Erythroblast (primary cell): ENCODE data around the gene CAVIN1.

Experiments used
- DNase-seq, 2 experiments: peaks; one replicate each; lab custom pipeline; 2025; lab: John Stamatoyannopoulos, UW
- GATA1 ChIP-seq: IDR thresholded peaks from 2 replicates; pipeline ENCODE4 v1.6.1; 2011; ENCODE audit warnings: low read depth, mild to moderate bottlenecking, control low read depth, low read length, moderate library complexity
- POLR2A ChIP-seq: IDR thresholded peaks from 2 replicates; pipeline ENCODE4 v1.6.1; 2011; ENCODE audit warnings: mild to moderate bottlenecking, low read length

The CAVIN1 gene

GRCh38 chr17:42414704-42415409 lies 8.2 kb downstream of the CAVIN1 start:
- no peak for DNase-seq
- TF ChIP-seq GATA1 (no peak), POLR2A (no peak)

GRCh38 chr17:42413464-42414040 lies 9.5 kb downstream of the CAVIN1 start:
- TF ChIP-seq POLR2A (no peak), GATA1 (no peak)
- no peak for DNase-seq

DNA sequence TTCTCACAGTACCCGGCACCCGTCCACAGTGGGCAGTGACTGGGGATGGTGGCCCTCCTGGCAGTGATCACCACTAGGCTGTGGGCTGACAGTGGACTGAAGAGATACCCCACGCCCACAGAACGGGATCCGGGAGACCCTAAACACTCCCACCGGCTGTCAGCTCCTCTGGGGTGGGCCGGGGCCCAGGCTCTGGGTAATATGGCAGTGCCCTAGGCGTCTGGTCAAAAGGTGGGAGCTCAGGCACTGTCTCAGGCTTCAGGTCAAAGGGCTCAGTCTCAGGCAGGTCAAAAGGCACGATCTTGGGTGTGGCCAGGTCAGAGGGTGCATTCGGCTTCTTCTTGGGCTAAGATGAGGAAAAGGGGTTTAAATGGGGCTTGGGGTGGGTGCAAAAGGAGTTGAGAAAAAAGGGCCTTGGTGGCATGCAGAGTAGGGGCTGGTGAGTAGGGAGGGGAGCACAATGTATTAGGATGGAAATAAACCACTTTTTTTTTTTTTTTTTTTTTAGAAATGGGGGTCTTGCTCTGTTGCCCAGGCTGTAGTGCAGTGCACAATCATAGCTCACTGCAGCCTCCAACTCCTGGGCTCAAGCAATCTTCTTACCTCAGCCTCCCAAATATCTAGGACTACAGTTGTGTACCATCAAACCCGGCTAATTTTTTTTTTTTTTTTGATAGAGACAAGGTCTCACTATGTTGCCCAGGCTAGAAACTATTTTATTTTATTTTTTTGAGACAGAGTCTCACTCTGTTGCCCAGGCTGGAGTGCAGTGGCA lies 11.0 kb downstream of the CAVIN1 start:
- no peak for DNase-seq
- TF ChIP-seq POLR2A (no peak), GATA1 (no peak)

DNA sequence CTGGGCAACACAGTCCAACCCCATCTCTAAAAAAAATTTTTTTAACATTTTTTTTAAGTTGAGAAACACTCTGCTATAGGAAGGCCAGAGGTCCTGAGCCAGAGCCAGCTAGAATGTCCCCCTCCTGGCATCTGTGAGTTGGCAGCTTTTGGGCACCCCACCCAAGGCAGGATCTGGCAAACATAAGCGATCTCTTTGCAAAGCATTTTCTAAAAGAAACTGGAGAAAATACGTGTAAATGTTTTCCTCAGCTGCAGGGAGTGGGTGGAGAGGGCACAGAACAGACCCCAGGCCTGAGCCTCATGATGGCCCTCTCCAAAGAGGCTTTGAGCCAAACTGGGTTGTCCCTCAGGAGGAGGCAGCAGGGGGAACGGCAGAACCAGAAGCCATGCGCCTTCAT lies 11.7 kb downstream of the CAVIN1 start:
- TF ChIP-seq GATA1 (no peak), POLR2A (no peak)

DNA sequence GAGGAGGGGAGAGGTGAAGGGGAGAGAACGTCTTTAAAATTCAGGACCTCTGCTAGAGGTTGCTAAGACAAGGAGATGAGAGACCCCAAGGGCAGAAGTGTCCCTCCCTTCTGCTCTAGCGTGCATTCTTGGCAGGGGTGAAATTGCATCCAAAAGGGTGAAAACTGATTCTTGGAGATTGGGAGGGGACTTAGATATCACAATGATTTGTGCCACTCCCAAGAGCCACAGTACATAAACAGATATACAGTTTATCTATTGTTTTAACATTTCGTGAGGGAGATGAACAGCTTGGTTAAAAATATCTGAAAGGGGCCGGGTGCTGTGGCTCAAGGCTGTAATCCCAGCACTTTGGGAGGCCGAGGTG lies 12.8 kb downstream of the CAVIN1 start:
- TF ChIP-seq POLR2A (no peak), GATA1 (no peak)
- DNase-seq, result no peak

More for the DNA sequence above, 11.7 kb downstream of the CAVIN1 start:
- DNase-seq, result no peak

DNA sequence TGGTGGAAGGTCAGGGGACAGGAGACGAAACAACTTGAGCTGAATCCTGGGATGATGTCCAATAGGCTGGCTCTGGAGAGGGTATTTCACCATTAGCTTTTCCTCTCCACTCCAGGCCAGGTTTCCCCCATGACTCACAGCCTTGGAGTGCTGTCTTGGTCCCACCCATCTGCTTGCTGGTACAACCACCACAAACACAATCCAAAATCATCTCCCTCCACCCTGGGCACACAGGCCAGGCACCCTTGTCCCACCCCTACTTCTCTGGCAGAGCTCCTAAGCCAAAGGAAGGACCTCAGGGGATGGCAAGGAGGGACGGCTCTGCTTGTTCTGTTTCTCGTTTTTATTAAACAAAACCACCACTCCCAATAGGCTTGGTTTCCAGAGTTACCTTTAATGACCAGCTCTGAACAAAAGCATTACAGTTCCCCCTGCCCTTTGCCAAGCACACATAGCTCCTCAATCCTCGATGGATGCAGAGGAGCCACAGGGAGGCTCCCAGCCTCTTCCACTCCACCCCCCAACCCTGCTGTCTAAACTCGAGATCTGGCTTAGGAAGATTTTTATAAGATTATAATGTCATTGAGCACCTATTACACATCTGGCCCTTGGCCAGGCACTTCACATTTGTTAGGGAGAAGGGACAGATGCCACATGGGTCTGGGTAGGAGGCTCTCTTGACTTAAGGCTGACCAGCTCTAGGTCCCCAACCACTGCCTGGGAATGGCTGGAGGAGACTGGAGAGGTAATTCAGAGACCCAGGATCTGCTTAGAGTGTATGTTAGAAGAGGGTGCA lies 13.3 kb downstream of the CAVIN1 start:
- TF ChIP-seq POLR2A (no peak), GATA1 (no peak)
- DNase-seq, result no peak

- TF ChIP-seq GATA1 (no peak), POLR2A (no peak)
- no peak for DNase-seq
Measured at GRCh38 chr17:42408061-42408460, 15.0 kb downstream of the CAVIN1 start.

DNA sequence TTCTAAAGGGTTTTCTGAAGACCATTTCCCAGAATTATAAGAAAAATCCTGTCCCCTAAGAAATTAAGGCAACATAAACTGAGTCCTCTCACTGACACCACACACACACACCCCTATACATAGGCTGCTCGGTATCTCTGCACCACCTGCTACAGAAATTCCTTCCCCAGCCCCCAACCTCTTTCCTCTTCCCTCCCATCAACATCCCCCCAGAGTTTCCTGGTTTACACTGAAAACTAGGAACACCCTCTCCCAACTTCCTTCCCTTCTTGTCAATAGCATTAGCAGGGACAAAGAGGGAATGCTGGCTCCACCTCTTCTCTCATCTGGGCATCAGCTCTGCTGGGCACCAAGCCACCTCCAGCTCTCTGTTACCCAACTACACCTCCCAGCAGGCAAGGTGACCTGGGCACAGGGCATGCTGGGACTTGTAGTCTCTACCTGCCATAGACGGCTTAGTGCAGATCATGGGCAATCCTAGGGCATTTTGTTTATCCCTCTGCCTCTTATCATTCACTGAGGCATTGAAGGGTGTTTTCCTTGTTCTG lies 15.7 kb downstream of the CAVIN1 start:
- DNase-seq, result peak; percentile 47 to 63

DNA sequence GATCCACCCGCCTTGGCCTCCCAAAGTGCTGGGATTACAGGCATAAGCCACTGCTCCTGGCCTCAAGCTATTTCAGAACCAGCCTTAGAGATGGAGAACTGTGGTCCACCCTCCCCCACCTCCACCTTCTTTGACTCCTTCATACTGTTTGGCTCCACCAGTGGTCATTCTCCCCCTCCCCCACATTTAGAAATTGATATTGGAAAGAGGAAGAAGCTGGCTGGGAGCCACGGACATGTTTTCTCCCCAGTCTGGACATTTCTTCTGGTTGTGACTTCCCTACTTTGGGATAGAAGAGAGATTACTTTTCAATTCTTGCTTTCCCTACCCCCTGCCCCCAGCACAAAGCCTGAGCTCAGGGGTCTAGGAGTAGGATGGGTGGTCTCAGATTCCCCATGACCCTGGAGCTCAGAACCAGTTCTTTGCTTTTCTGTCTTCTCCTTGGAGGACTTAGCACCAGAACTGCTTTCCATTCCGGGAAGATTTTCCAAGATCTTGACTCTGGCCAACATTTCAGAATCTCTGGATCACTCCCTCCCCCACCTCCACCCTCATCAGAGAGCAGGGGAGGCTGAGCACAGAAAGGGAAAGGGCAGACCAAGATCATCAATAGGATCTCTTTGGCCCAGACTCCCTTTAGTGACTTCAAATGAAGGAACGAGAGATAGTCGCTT lies 16.3 kb downstream of the CAVIN1 start:
- no peak for DNase-seq
- TF ChIP-seq POLR2A (no peak), GATA1 (no peak)

More for the DNA sequence above, 15.7 kb downstream of the CAVIN1 start:
- TF ChIP-seq POLR2A (no peak), GATA1 (no peak)

DNA sequence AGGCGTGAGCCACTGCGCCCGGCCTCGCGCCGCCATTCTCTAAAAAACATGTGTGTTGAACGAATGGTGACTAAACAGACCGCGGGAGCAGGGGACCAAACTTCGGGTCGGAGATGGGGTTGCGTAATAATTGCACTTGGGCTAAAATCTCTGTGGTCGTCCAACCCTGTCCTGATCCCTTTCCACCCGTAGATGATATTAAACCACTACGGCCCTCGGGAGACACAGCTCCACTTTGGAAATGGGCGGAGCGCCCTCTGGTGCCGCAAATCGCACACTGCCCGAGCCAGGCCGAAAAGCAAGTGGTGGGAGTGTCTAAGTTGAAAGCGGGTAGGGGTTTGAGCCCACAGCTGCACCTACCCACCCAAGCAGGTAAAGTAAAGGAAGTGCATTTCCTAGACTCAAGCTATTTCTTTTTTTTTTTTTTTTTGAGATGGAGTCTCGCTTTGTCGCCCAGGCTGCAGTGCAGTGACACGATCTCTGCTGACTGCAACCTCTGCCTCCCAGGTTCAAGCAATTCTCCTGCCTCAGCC lies 17.0 kb downstream of the CAVIN1 start:
- TF ChIP-seq GATA1, result no peak
- TF ChIP-seq POLR2A, result no peak
- DNase-seq, result peak; percentile 79 to 88

DNA sequence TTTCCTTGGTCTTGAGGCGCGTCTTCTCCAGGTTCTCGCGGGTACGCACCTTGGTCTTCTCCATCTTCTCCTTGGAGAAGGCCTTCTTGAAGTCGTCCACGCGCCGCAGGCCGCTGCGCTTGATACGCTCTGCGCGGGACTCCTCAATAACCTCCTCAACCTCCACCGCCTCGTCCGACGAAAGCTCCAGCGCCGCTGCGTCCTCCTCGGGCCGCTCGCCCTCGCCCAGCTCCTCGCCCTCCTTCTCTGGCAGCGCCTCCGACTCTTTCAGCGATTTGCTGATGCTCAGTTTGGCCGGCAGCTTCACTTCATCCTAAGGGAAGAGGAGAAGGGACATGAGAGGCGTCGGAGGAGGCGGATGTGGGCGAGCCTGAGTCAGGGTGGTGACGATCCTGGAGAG lies 18.0 kb downstream of the CAVIN1 start:
- no peak for TF ChIP-seq POLR2A
- no peak for TF ChIP-seq GATA1
- DNase-seq, result no peak

- TF ChIP-seq POLR2A (no peak), GATA1 (no peak)
Measured at GRCh38 chr17:42404326-42405055, 18.6 kb downstream of the CAVIN1 start.

More at GRCh38 chr17:42404326-42405055, 18.6 kb downstream of the CAVIN1 start:
- no peak for DNase-seq
